Kidney glomerular epithelial cell (primary cell): ENCODE measurements around the gene PTGDS.

Source experiments
- DNase-seq: peaks from one replicate; lab custom pipeline; 2025; lab: John Stamatoyannopoulos, UW

The PTGDS gene

DNA sequence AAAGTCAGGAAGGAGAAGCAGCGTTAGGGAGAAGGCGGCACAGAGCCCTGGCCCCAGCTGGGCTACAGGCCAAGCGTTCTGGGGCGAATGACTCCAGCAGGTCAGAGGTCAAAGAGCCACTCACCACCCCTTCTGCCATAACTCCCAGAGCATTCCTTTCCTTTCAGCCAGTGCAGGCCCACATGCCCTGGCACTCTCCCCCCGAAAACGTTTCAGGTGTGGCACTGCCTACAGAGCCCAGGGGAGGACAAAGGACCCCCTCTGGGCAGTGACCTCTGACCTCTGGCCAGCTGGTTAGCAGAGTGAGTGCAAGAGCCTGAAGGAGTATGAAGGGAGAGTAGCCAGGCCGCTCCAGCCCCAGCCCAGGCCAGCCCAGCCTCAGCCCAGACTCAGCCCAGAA, 45.9 kb downstream of the PTGDS start:
- no peak for DNase-seq

DNA sequence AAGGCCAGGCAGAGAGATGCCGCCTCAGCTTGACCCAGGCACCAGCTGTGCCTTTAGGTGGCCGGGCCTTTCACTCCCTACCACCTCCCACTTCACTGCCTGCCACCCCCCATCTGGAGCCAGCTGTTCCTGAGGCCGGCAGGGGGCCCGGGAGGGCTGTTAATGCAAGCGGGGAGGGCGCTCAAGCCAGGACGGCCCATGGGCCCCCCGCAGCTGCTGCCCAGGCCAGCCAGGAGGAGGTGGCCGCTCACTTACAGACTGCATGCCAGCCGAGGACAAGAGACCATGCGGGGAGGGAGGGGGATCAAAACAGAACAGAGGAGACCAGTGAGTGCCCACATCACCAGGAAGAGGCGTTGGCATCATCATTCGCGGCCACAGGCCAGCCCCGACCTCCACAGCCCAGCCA, 46.3 kb downstream of the PTGDS start:
- no peak for DNase-seq

- peak; percentile 22 for DNase-seq
Measured at GRCh38 chr9:137025517-137025966, 48.2 kb downstream of the PTGDS start.

DNA sequence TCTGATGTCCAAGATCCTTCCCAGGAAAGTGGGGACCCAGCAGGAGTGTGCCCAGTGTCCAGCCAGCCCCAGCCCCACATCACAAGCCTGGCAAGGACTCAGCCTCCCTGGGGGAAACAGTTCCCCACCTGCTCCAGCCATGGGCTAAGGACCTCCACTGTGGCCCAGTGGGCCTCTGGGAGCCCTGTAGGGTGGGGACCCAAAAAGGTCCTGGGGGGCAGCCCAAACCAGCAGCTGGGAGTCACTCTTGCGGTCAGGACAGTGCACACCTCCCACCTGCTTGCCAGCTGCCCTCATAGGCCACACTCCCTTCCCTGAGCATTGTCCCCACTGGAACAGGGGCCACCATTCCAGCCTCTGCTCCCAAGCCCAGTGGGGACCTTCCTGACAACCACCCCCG, 49.1 kb downstream of the PTGDS start:
- DNase-seq, result no peak

- no peak for DNase-seq
Measured at GRCh38 chr9:137026828-137027227, 49.5 kb downstream of the PTGDS start.

GRCh38 chr9:137027369-137028262, 50.3 kb downstream of the PTGDS start, which contains the start of gene ABCA2:
Gene ABCA2 (minus strand): TSS chr9:137028237. CDS start chr9:137028140, 97 bp downstream.
- DNase-seq, result no peak

GRCh38 chr9:137028263-137029057, 51.2 kb downstream of the PTGDS start:
- no peak for DNase-seq

DNA sequence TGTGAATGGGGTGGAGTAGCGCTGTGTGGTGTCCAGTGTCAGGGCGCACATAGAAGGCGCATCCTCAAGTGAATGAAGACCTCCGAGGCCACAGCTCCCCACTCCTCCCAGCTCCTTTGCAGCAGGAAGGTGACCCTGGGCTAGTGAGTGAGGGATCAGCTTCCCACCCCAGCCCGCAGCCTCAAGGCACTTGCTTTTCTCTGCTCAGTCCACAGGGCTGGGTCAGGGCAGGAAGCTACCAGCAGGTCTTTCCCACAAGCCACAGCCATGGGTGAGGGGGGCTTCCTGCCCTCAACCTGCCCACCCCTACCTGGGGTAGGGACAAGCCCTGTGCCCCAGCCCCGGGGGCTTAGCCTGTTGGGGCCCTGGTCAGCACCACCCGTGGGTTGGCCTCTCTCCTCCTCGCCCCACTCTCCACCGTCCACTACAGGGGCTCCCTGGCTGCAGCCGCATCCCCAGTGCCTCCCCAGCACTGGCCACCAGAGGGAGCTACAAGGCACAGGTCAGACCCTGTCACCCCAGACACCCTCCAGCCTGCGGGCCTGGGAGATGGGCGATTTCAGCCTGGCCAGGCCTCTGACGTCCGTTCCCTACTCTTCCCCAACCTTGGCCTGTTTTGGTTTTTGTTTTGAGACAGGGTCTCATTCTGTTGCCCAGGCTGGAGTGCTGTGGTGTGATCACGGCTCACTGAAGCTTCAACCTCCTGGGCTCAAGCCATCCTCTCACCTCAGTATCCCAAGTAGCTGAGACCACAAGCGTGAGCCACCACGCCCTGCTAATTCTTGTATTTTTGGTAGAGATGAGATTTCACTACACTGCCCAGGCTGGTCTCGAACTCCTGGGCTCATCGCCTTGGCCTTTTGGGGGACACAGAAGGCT, 52.0 kb downstream of the PTGDS start:
- DNase-seq, result no peak

GRCh38 chr9:137030006-137030405, 52.7 kb downstream of the PTGDS start:
- DNase-seq, result no peak

DNA sequence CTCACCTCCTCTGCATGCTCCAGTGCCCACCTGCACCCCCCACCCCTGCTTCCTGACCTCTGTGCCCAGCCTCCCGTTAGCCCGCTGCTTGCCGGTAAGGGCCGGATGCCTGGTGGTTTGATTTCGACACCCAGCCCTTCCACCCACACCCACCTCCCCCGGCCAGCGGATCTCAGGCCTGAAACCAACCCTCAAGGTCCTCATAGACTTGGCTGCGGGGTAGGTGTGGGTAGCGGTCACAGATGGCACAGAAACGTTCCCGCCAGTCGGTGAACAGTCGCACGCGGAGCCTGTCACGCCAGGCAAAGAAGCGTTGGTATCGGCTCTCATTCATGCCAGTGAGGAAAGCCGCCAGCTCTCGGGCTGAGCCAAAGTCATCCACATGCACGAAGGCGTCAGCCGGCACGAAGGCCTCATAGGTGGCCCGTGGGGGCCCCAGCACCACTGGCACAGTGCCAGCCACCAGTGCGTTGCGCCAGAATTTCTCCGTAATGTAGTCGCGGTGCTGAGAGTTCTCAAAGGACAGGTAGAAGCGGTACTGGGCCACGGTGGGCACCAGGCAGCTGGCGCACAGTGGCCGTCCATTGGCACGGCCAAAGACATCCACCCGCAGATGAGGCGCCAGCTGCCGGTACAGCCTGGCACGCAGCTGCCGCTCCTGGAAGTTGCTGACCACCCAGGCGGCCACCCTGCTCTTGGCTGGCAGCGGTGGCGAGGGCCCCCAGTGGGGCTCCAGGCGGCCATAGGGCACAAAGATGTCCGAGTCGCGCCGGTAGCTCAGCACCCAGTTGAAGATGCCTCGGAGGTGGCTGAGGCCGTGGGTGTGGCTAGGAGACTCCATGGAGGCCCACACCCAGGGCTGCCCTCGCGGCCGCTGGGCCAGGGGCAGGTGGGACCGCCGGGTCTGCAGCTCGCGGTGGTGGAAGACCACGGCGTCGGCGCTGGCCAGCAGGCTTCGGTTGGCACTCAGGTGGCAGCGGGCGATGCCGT, 53.5 kb downstream of the PTGDS start:
- no peak for DNase-seq
